HCT116 (cell line): ENCODE measurements around the gene TDP1. TPM values are rescaled to one million over a fixed set of nuclear protein-coding genes. Genes with fewer than 3 reads are reported as not detected.

ENCODE experiments used
- ATAC-seq: fragments of 200-7000 bp; cut with Tn5 transposase; 2 replicates; pipeline ENCODE4 v1.9.1; 2020; ENCODE audit warnings: mild to moderate bottlenecking, moderate library complexity
- BruUV-seq: library from RNA; stranded (reverse); fragments of 400-500 nt; replicated peaks from 2 replicates; lab custom pipeline; 2021; lab: Mats Ljungman, UMichigan
- CTCF ChIA-PET: fragments of 300-600 bp; sonication (Branson Sonifier 250); formaldehyde crosslinking; loops from one replicate; lab custom pipeline; 2021; ENCODE audit warnings: antibody characterized with exemption; lab: Charles Lee
- POLR2A ChIA-PET: fragments of 300-600, 350-600 bp; sonication (Branson Sonifier 250); formaldehyde crosslinking; loops from one replicate; lab custom pipeline; 2021; ENCODE audit warnings: antibody characterized with exemption; lab: Charles Lee
- RAD21 ChIA-PET, 2 experiments: fragments of 300-600 bp; sonication (Branson Sonifier 250); formaldehyde crosslinking; loops; one replicate each; lab custom pipeline; 2023; ENCODE audit warnings: low total read pairs in 2 of 2; ENCODE audit not compliant: uncharacterized antibody in 2 of 2, unreplicated experiment in 2 of 2, low non-redundant PET in 1 of 2; lab: Charles Lee
- DNase-seq: peaks from one replicate; pipeline ENCODE4 v3.0.0-alpha.2; 2010; ENCODE audit warnings: low read depth, low spot score
- H2AFZ ChIP-seq: fragments of 200-600 bp; shearing (Covaris generic), sonication (generic); 2 replicates; pipeline ENCODE4 v1.6.1; 2017; ENCODE audit warnings: low read depth, mixed run types, mixed read lengths, antibody characterized with exemption, low read length; ENCODE audit not compliant: poor library complexity, severe bottlenecking
- H3K27ac ChIP-seq: 2 replicates; pipeline ENCODE4 v1.5.1; 2012; ENCODE audit warnings: low read depth, low read length
- H3K27me3 ChIP-seq: fragments of 200-600 bp; sonication (generic); 2 replicates; pipeline ENCODE4 v1.6.1; 2016; ENCODE audit warnings: mixed run types, low read length, mixed read lengths; ENCODE audit not compliant: insufficient read depth
- H3K36me3 ChIP-seq, 2 experiments: fragments of 200-500 bp in 1 of 2; fragments of 200-600 bp in 1 of 2; sonication (Bioruptor generic) in 1 of 2; sonication (generic) in 1 of 2; 2 replicates each; pipeline versions ENCODE4 v1.5.1 to v1.6.1; 2014 to 2016; ENCODE audit warnings: low read length in 2 of 2, inconsistent platforms in 1 of 2, mixed read lengths in 1 of 2, mixed run types in 1 of 2; ENCODE audit not compliant: insufficient read depth in 2 of 2, control insufficient read depth in 1 of 2
- H3K4me1 ChIP-seq, 2 experiments: fragments of 200-600 bp in 1 of 2; sonication (generic) in 1 of 2; 2 replicates each; pipeline versions ENCODE4 v1.5.1 to v1.6.1; 2012 to 2017; ENCODE audit warnings: low read length in 2 of 2, inconsistent platforms in 1 of 2, mild to moderate bottlenecking in 1 of 2, mixed read lengths in 1 of 2, mixed run types in 1 of 2, moderate library complexity in 1 of 2; ENCODE audit not compliant: insufficient read depth in 2 of 2, control insufficient read depth in 1 of 2
- H3K4me2 ChIP-seq: fragments of 200-600 bp; sonication (generic); 2 replicates; pipeline ENCODE4 v1.6.1; 2017; ENCODE audit warnings: mixed run types, low read length, mixed read lengths
- H3K4me3 ChIP-seq, 2 experiments: fragments of 200-600 bp in 1 of 2; sonication (generic) in 1 of 2; replicated peaks in 1 of 2; 2 replicates each; pipeline ENCODE4 v1.5.1; 2011 to 2016; ENCODE audit warnings: low read length in 2 of 2, control low read depth in 1 of 2, low read depth in 1 of 2, mild to moderate bottlenecking in 1 of 2, mixed read lengths in 1 of 2, mixed run types in 1 of 2
- H3K79me2 ChIP-seq: fragments of 200-600 bp; sonication (generic); 2 replicates; pipeline ENCODE4 v1.6.1; 2017; ENCODE audit warnings: mild to moderate bottlenecking, mixed run types, low read length, moderate library complexity, mixed read lengths; ENCODE audit not compliant: insufficient read depth
- H3K9ac ChIP-seq: fragments of 200-600 bp; sonication (generic); 2 replicates; pipeline ENCODE4 v1.6.1; 2016; ENCODE audit warnings: low read length, mixed read lengths
- H3K9me2 ChIP-seq: fragments of 200-600 bp; sonication (generic), shearing (Covaris generic); 2 replicates; pipeline ENCODE4 v1.6.1; 2017; ENCODE audit warnings: mixed run types, mild to moderate bottlenecking, moderate library complexity; ENCODE audit not compliant: insufficient read depth
- H3K9me3 ChIP-seq, 2 experiments: fragments of 200-500 bp in 1 of 2; fragments of 200-600 bp in 1 of 2; sonication (Bioruptor generic) in 1 of 2; sonication (generic) in 1 of 2; 2 replicates each; pipeline ENCODE4 v1.6.1; 2014 to 2017; ENCODE audit warnings: low read length in 2 of 2, mixed read lengths in 2 of 2, inconsistent platforms in 1 of 2, low read depth in 1 of 2, mild to moderate bottlenecking in 1 of 2, mixed run types in 1 of 2, moderate library complexity in 1 of 2; ENCODE audit not compliant: control insufficient read depth in 1 of 2, insufficient read depth in 1 of 2
- H4K20me1 ChIP-seq: fragments of 200-600 bp; sonication (generic), shearing (Covaris generic); 2 replicates; pipeline ENCODE4 v1.6.1; 2017; ENCODE audit warnings: mixed run types, mild to moderate bottlenecking, moderate library complexity; ENCODE audit not compliant: insufficient read depth
- CBX3 ChIP-seq: IDR thresholded peaks from 2 replicates; pipeline ENCODE4 v1.6.1; 2012; ENCODE audit warnings: low read depth
- CEBPB ChIP-seq: IDR thresholded peaks from 2 replicates; pipeline ENCODE4 v1.6.1; 2012; ENCODE audit warnings: low read depth
- CTCF ChIP-seq, 3 experiments: fragments of 200-600 bp in 1 of 3; sonication (generic) in 1 of 3; IDR thresholded peaks in 2 of 3; conservative IDR thresholded peaks in 1 of 3; 2 replicates each; pipeline ENCODE4 v1.5.1; 2012 to 2017; ENCODE audit warnings: low read depth in 2 of 3, low read length in 2 of 3, antibody characterized with exemption in 1 of 3, borderline replicate concordance in 1 of 3, control low read depth in 1 of 3, mild to moderate bottlenecking in 1 of 3, mixed read lengths in 1 of 3, mixed run types in 1 of 3, moderate library complexity in 1 of 3; ENCODE audit not compliant: insufficient read depth in 1 of 3
- ELF1 ChIP-seq: IDR thresholded peaks from 2 replicates; pipeline ENCODE4 v1.6.1; 2012; ENCODE audit warnings: low read depth, borderline replicate concordance
- EZH2 ChIP-seq: fragments of 200-600 bp; sonication (generic); IDR thresholded peaks from 2 replicates; pipeline ENCODE4 v1.6.1; 2017; ENCODE audit warnings: antibody characterized with exemption, mixed run types
- POLR2A ChIP-seq: IDR thresholded peaks from 2 replicates; pipeline ENCODE4 v1.7.0; 2011; ENCODE audit warnings: borderline replicate concordance; ENCODE audit not compliant: insufficient read depth, insufficient read length; ENCODE audit errors: extremely low read depth
- POLR2AphosphoS5 ChIP-seq: IDR thresholded peaks from 2 replicates; pipeline ENCODE4 v1.6.1; 2011; ENCODE audit warnings: mild to moderate bottlenecking, low read depth, low read length, moderate library complexity
- REST ChIP-seq: IDR thresholded peaks from 2 replicates; pipeline ENCODE4 v1.6.1; 2012; ENCODE audit warnings: low read depth
- SP1 ChIP-seq: IDR thresholded peaks from 2 replicates; pipeline ENCODE4 v1.6.1; 2012; ENCODE audit warnings: low read depth
- TCF7L2 ChIP-seq: IDR thresholded peaks from 2 replicates; pipeline ENCODE4 v1.7.0; 2011; ENCODE audit warnings: borderline replicate concordance, inconsistent platforms; ENCODE audit not compliant: insufficient read depth, insufficient read length; ENCODE audit errors: extremely low read depth
- YY1 ChIP-seq: IDR thresholded peaks from 2 replicates; pipeline ENCODE4 v1.6.1; 2011; ENCODE audit warnings: low read length, low read depth, moderate library complexity, mild to moderate bottlenecking; ENCODE audit not compliant: insufficient replicate concordance; ENCODE audit errors: extremely low read depth
- ZNF274 ChIP-seq: fragments of 200-500 bp; sonication (Bioruptor generic); IDR thresholded peaks from 2 replicates; pipeline ENCODE4 v1.6.1; 2014; ENCODE audit warnings: mild to moderate bottlenecking, low read depth, low read length, inconsistent platforms
- intact Hi-C: fragments of 100-400 bp; cut with micrococcal nuclease; formaldehyde crosslinking; loops from 2 replicates; pipeline ENCODE4 v1.10.0; 2022
- total RNA-seq: library from RNA; stranded (reverse); gene quantifications from one replicate; pipeline ENCODE4 v1.2.1, GENCODE V29; 2021; ENCODE audit not compliant: unreplicated experiment

TDP1 gene
- total RNA-seq, 1 experiment from 2014 or later, result 37.1 TPM

DNA sequence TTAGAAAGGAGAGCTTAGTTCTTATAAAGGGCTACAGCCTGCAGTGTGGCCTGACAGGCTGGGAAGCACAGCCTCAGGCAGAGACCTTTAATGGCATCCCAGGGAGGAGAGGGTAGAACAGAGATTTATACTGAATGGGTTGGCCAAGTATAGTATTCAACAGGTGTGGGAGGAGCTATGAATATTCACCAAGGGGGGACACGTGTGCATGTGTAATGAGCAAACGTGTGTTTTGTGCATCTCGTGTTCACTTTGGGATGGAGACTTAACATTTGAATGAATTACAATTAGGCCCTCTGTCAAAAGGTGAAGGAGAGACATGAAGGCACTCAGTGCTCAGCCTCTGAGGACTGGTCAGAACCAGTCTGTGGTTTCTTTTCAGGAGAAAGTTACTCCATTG is 5.2 kb downstream of the TDP1 start:
- no peak overlapping the region for H3K4me2 ChIP-seq
- no peak overlapping the region for H3K4me3 ChIP-seq
- ChIA-PET RAD21 (no interaction called here), POLR2A (no interaction called here), CTCF (interaction anchor here (2.4 kb wide), 1 partner anchor 12 kb away, joined by 8 read pairs; no protein-coding TSS in a partner anchor)
- no peaks in the 10 kb centered on the region for H4K20me1 ChIP-seq
- TF ChIP-seq CBX3 (no peak), ELF1 (no peak), EZH2 (no peak), CTCF (IDR thresholded peaks at IDR 0.05 in 2 of 3, conservative IDR thresholded peaks at IDR 0.05 in 1 of 3; ENCODE audit: borderline replicate concordance in 1 of 3, insufficient read depth in 1 of 3, low read depth in 2 of 3, low read length in 2 of 3) (no peak), POLR2AphosphoS5 (no peak), ZNF274 (no peak), POLR2A (no peak), TCF7L2 (no peak), SP1 (no peak), REST (no peak), YY1 (no peak), CEBPB (no peak)
- no peaks in the 10 kb centered on the region for H3K9me3 ChIP-seq
- no peak overlapping the region for H3K9ac ChIP-seq
- H3K79me2 ChIP-seq, result peaks cover 47% of the 10 kb centered on the region
- ATAC-seq (no peak), DNase-seq (no peak)
- intact Hi-C loops, result no loop called here
- BruUV-seq, result no TSS peak
- H3K9me2 ChIP-seq, result no peaks in the 10 kb centered on the region
- no peak overlapping the region for H2AFZ ChIP-seq
- H3K4me1 ChIP-seq, result peaks cover 7 to 13% of the 10 kb centered on the region in 2 experiments; a peak in 3 of 4 replicates
- peaks cover 4 to 21% of the 10 kb centered on the region in 2 experiments for H3K36me3 ChIP-seq
- no peaks in the 10 kb centered on the region for H3K27me3 ChIP-seq
- no peak overlapping the region for H3K27ac ChIP-seq
